NCI-H1417 (cell line): Measurements from ENCODE around the gene CUL9.

Experiments used
- DNase-seq, 3 experiments: peaks; one replicate each; lab custom pipeline; 2025; lab: John Stamatoyannopoulos, UW

Gene CUL9

DNA sequence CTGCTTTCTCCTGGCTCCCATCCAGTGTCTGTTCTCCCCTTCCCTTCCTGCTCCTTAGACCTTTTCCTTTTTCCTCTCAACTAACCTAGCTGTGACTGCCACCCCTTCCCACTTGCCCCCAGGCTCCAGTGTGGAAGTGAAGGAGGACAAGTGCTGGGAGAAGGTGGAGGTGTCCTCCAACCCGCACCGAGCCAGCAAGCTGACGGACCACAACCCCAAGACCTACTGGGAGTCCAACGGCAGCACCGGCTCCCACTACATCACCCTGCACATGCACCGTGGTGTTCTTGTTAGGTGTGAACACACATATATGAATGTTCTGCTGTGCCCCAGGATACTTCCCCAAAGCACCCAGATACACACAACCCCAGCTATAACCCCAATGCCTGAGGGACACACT is 18.5 kb downstream of the CUL9 start:
- DNase-seq: no peak

DNA sequence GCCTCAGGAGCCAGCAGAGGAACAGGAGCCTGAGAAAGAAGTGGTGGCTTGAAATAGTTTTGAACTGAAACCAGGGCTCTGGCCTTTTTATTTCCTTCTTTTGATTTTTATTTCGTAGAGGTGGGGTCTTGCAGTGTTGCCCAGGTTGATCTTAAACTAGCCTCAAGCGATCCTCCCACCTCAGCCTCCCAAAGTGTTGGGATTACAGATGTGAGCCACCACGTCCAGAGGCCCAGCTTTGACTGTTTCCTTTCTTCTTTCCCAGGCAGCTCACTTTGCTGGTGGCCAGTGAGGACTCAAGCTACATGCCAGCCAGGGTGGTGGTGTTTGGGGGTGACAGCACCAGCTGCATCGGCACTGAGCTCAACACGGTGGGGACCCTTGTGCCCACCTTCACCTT is 20.5 kb downstream of the CUL9 start:
- no peak for DNase-seq

GRCh38 chr6:43203029-43203717 is 21.2 kb downstream of the CUL9 start:
- no peak for DNase-seq

DNA sequence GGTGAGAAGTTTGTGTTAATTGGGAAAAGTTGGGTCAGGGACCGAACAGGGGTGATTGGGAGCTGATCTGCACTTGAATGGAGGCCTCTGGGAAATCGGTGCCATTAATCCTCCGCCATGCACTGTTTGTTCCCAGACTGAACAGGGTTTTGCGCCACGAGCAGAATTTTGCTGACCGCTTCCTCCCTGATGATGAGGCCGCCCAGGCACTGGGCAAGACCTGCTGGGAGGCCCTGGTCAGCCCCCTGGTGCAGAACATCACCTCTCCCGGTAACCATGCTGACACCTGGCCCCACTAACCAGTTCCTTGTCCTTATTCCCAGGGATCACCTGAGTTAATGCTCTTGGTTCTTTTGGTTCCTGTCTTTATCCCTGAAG is 21.7 kb downstream of the CUL9 start:
- DNase-seq: no peak

DNA sequence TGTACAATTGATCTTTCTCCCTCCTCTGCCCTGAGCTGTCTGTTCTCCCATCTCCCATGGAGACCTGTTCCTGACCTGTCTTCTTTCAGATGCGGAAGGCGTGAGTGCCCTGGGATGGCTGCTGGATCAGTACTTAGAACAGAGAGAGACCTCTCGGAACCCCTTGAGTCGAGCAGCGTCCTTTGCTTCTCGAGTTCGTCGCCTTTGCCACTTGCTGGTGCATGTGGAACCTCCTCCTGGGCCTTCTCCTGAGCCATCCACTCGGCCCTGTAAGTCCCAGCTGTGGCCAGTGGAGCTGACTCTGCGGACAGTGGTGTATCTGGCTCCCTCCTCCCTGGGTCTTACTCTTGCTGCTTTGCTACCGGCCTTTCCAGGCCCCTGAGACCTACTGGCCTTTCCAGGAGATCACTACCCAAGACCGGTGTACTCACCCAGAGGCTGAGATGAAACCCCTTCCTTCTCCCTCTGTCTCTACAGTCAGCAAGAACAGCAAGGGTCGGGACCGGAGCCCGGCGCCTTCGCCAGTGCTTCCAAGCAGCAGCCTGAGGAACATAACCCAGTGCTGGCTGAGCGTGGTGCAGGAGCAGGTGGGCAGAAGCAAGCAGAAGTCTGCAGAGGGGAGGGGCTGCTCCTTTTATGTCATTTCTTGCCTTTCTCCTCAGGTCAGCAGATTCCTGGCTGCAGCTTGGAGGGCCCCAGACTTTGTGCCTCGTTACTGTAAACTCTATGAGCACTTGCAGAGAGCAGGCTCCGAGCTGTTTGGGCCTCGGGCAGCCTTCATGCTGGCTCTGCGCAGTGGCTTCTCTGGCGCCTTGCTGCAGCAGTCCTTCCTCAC is 22.5 kb downstream of the CUL9 start:
- DNase-seq: no peak

GRCh38 chr6:43205849-43206248 is 23.9 kb downstream of the CUL9 start:
- DNase-seq: no peak

- peak in 1 of 3 experiments; percentile 6 for DNase-seq
Measured at GRCh38 chr6:43207286-43207685, 25.3 kb downstream of the CUL9 start.

GRCh38 chr6:43211955-43212354 is 30.0 kb downstream of the CUL9 start:
- peak in 1 of 3 experiments; percentile 4 for DNase-seq

DNA sequence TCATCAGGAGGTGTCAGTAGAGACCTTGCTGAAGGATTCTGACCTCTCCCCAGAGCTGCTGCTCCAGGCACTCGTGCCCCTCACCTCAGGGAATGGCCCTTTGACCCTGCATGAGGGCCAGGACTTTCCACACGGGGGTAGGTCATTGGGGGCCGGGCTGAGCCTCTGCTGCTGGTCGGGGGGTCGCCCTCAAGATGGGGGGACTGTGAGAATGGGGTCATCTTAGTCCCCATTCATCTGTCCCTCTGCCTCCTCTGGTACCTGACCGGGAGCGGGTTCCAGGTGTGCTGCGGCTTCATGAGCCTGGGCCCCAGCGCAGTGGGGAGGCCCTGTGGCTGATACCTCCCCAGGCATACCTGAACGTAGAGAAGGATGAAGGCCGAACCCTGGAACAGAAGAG is 31.4 kb downstream of the CUL9 start:
- no peak for DNase-seq

DNA sequence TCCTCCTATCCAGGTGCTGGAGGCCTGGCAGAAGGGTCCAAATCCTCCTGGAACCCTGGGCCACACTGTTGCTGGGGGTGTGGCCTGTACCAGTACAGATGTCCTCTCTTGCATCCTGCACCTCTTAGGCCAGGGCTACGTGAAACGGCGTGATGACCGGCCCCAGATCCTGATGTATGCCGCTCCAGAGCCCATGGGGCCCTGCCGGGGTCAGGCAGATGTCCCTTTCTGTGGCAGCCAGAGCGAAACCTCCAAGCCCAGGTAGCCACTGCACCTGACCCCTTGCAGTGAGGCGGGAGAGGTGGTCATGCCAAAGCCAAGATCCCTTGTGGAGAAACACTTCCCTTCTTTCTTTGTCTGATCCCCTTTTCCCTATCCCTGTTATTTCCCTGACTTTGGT is 33.1 kb downstream of the CUL9 start:
- no peak for DNase-seq

DNA sequence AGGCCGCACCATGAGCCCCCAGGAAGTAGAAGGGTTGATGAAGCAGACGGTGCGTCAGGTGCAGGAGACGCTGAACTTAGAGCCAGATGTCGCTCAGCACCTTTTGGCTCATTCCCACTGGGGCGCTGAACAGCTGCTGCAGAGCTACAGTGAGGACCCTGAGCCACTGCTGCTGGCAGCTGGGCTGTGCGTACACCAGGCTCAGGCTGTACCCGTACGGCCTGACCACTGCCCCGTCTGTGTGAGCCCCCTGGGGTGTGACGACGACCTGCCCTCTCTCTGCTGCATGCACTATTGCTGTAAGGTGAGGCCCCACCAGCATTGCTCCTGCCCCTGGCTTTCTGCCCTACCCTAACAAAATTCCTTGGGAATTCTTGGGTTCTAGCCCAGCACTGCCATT is 34.2 kb downstream of the CUL9 start:
- no peak for DNase-seq

GRCh38 chr6:43217351-43217750 is 35.4 kb downstream of the CUL9 start:
- DNase-seq: no peak

- no peak for DNase-seq
Measured at GRCh38 chr6:43219119-43219518, 37.1 kb downstream of the CUL9 start.

- DNase-seq: no peak
Measured at GRCh38 chr6:43219814-43220213, 37.8 kb downstream of the CUL9 start.

DNA sequence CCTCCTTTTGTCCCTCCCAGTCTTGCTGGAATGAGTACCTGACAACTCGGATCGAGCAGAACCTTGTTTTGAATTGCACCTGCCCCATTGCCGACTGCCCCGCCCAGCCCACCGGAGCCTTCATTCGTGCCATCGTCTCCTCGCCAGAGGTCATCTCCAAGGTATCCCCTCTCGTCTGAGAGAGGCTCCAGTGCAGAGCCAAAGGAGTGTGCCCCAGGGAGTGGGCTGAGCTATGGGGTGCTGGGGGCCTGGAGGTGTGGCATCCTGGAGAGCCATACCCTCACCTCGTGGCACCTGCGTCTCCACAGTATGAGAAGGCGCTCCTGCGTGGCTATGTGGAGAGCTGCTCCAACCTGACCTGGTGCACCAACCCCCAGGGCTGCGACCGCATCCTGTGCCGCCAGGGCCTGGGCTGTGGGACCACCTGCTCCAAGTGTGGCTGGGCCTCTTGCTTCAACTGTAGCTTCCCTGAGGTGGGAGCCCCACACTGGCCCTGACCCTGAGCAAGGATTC is 38.5 kb downstream of the CUL9 start:
- DNase-seq: no peak

DNA sequence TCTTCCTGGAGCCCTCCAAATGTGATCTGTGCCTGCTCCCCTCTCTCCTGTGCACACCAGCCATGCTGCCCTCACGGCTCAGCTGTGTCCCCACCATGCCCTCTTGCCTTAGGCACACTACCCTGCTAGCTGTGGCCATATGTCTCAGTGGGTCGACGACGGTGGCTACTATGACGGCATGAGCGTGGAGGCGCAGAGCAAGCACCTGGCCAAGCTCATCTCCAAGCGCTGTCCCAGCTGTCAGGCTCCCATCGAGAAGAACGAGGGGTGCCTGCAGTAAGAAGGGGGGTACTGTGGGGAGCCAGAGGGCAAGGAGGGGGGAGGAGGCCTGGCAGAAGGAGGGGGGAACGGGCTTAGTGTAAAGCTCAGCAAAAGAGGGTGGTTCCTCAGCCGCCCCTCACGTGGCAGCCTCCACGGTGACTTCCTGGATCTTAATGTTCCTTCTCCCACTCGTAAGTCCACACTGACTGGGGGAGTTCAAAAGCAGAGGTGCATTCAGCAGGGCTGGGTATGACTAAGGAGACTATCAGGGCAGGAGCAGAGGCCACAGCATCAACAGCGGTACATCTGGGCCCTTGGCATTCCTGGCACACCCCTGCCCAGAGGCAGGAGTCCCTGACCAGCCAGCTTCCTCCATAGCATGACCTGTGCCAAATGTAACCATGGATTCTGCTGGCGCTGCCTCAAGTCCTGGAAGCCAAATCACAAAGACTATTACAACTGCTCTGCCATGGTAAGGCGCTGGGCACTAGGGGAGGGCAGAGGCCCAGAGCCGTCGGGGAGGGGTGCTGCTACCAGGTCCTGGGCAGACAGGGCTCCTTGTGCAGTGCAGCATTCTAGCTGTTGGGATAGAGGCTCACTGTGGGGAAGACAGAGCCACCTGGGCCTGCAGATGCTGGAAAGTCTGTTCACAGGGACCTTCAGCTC is 39.3 kb downstream of the CUL9 start:
- DNase-seq: no peak

- DNase-seq: no peak
Measured at GRCh38 chr6:43222418-43223059, 40.5 kb downstream of the CUL9 start.

DNA sequence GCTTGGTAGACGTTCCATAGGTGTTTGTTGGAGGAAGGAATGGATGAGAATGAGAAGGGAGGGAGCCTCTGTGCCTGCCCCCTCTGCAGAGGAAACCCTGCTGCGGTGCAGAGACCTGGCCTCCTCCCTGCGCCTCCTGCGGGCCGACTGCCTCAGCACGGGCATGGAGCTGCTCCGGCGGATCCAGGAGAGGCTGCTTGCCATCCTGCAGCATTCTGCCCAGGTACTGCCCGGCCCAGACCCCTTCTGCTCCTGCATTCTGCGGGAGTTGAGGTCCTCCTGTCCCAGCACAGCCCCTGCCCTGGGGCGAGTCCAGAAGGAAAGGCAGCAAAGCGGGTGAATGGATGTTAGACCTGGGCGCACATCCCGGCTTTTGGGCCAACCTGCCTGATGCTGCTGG is 41.2 kb downstream of the CUL9 start:
- DNase-seq: no peak

GRCh38 chr6:43226192-43226851 is 44.3 kb downstream of the CUL9 start:
- DNase-seq: no peak

DNA sequence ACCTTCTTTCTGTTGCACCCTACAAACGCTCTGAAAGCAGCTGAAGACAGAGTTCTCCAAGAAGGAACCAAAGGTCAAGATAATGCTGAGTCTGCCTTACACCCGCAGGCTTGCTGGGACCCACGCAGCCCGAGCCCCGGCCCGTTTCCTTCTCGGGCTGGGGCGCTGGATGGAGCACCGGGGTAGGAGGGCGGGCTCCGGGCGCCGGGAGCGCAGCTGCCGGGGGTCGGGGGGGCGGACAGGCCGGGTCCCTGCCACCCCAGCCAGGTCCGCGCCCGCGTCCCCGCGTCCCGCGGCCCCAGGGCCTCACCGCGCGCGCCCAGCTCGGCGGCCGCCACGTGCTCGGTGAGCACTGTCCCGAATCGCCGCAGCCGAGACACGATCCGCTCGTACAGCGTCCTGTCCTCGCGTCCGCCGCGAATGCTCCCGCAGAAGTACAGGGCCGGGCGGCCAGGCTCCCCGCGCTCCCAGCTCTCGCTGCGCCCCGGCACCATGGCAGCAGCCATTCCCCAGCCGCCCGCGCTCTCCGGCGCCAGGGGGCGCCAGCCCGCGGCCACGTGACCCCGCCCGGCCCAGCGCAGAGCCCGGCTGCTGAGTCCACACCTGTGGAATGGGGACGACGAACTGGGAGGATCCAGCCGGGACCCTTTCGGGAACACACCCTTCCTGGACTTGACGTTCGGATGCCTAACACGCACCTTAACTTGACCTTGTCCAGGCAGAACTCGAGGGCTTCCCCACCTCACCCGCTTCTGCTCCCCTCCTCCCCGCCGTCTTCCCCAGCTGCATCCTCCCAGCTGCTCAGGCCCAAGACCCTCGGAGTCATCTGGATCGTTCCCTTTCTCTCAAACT is 47.2 kb downstream of the CUL9 start, which contains the start of gene DNPH1:
DNPH1 (minus strand) TSS at position 531 of the 852 bp plus-strand sequence; CDS start at position 506, 25 bp downstream.
- DNase-seq: peak; percentile 75 to 82 (median 80)
